Epithelial cell of proximal tubule (primary cell): ENCODE measurements around the gene SPIC. TPM values are rescaled to one million over a fixed set of nuclear protein-coding genes. Genes with fewer than 3 reads are reported as not detected.
"Not testable (repeated sequence)": the region's sequence is repeated elsewhere in the genome, so short reads cannot be mapped to it uniquely, and the experiment has no call there.

Source experiments
- DNase-seq: peaks from one replicate; pipeline ENCODE4 v3.0.0-alpha.2; 2011; ENCODE audit warnings: low read depth
- H3K4me3 ChIP-seq: 2 replicates; pipeline ENCODE4 v1.5.1; 2011; ENCODE audit warnings: low read depth, mild to moderate bottlenecking, low read length
- total RNA-seq: library from RNA; depleted of rRNA; stranded (reverse); fragments of >200 nt; gene quantifications from 2 replicates; pipeline ENCODE4 v1.2.3, GENCODE V29; 2015
- TF ChIP-seq, protein P1 (sequence below): conservative IDR thresholded peaks from 2 replicates; pipeline ENCODE4 v1.5.1; 2012; ENCODE audit warnings: low read depth, mild to moderate bottlenecking, low read length

Gene SPIC
- total RNA-seq, 1 donor from 2014 or later = not detected

DNA sequence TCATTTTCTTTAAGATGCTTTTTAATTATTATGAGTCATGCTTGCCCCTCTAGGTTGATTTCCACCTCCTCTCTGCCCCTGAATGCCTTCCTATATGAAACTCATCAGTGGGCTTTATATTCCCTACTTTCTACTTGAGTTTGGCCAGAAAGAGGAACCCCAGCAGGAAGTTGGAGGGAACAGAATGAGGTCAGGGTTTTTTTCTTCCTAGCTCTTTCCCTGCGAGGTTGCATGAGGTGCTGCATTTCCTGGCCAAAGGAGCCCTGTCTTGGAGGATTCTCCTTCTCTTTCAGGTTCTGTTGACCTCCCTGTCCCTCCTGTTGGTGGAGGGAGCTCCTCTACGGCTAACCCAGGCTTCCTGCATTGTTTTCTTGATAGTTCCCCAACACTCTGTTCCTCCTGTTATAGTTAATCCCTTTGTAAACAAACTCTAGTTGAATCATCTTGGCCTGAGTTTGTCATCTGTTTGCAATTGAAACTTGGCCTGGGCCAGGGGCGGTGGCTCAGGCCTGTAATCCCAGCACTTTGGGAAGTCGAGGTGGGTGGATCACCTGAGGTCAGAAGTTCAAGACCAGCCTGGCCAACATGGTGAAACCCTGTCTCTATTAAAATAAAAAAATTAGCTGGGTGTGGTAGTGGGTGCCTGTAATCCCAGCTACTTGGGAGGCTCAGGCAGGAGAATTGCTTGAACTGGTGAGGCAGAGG lies 15.3 kb upstream of the SPIC start:
- TF ChIP-seq, protein P1, sequence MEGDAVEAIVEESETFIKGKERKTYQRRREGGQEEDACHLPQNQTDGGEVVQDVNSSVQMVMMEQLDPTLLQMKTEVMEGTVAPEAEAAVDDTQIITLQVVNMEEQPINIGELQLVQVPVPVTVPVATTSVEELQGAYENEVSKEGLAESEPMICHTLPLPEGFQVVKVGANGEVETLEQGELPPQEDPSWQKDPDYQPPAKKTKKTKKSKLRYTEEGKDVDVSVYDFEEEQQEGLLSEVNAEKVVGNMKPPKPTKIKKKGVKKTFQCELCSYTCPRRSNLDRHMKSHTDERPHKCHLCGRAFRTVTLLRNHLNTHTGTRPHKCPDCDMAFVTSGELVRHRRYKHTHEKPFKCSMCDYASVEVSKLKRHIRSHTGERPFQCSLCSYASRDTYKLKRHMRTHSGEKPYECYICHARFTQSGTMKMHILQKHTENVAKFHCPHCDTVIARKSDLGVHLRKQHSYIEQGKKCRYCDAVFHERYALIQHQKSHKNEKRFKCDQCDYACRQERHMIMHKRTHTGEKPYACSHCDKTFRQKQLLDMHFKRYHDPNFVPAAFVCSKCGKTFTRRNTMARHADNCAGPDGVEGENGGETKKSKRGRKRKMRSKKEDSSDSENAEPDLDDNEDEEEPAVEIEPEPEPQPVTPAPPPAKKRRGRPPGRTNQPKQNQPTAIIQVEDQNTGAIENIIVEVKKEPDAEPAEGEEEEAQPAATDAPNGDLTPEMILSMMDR = no peak
- no peak overlapping the region for H3K4me3 ChIP-seq
- DNase-seq = no peak

DNA sequence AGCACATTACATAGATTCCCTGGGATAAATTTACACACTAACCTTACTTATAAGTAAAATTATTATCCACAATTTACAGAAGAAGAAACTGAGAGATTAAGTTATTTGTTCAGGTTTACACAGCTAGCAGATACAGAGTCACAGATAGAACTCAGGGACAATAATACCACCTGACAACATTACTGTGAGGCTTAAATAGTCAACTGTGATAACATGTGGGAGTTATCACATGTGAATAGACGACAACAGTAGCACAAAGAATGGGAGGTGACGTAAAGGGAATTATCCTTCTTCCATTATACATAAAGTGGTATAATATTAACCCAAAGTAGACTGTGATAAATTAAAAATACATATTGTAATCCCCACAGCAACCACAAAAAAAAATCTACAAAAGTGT lies 6.2 kb upstream of the SPIC start:
- no peak for DNase-seq
- TF ChIP-seq, protein P1 = no peak
- no peak overlapping the region for H3K4me3 ChIP-seq

DNA sequence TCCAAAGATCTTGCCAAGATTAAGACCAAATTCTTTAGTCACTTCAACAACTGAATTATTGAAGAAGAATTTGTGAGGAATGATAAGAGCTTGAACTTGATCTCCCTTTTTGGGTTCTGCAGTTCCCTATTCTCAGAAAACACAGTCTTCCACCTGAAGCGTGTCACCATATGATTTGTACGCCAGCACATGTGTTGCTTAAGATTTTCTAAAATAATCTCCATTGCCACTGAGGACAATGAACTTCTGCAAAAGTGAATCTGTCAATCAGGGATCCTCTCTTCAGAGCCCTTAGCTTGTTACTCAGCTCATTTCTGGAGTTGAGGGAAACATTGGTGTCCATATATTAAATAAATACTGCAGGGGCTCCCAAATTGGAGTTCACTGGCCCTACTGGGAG lies 4.2 kb upstream of the SPIC start:
- no peak for DNase-seq
- no peak overlapping the region for H3K4me3 ChIP-seq
- TF ChIP-seq, protein P1 = no peak

DNA sequence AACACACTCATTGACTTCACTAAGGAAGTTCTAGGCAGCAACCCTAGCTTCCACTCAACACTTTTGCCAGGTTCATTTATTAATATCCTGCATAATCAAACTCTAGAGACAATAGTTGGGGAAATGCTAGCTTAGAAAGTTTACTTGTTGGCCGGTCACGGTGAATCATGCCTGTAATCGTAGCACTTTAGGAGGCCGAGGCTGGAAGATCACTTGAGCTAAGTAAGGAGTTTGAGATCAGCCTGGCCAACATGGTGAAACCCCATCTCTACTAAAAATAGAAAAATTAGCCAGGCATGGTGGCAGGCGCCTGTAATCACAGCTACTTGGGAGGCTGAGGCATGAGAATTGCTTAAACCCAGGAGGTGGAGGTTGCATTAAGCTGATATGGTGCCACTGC lies 3.3 kb upstream of the SPIC start:
- not testable (repeated sequence) for DNase-seq, H3K4me3 ChIP-seq

DNA sequence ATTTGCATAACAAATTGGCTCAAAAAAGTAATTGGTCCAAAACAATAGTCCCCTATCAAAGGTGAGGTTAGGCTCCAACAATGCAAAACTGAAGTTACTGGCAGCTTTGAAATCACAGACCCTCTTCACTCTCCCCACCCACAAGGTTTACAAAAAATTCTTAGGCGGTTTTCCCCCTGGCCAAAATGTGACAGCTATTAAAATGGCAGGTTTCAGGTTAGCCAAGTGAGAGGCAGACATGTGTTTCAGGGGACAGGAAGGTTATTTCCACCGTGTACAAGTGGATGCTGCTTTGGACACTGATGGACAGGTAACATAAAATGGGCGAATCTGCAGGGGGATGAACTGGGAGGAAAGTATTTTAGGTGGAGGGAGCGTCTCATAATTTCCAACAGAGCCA lies 888 bp upstream of the SPIC start:
- TF ChIP-seq, protein P1 = no peak
- no peak overlapping the region for H3K4me3 ChIP-seq
- DNase-seq = no peak

DNA sequence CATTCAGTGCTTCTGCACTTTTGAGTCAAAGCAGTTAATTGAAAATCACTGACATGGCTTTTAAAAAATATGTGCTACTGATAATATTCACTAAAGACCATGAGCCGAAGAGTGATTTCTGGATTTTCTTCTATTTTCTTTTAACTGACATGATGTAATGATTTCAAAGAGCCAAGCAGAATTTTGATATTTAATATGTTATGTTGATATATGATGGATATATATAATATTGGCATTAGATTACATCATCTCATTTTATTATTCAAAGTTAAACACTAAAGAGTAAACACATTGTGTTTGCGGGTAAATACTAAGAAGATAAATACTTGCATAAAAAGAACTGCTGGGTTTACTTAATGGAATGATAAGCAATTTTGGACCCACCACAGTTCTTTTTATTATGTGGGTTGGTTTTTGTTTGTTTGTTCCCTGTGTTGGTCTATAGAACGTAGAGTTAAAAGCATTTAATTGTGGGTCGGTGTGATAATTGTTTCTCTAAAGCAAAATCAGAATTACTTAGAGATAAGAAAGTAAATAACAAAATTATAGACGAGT lies 692 bp downstream of the SPIC start:
- TF ChIP-seq, protein P1 = no peak
- no peak for DNase-seq

DNA sequence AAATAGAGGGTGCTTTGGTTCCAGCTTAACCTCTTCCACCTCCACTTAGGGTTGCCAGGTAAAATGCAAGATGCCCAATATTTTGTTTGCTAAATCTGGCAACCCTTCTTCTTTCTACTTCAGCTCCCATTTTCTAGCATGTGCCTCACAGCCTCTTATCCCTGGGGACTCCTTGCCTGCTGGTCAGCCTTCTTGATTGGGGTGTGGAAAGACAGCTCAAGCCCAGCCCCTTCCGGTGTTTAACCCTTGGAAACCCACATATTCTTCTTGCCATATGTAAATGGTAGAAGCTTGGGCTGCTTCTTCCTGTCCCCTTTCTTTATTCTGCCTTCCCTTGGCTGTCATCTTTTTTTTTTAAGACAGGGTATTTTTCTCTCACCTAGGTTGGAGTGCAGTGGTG lies 5.7 kb downstream of the SPIC start:
- TF ChIP-seq, protein P1 = no peak
- DNase-seq = no peak
- H3K4me3 ChIP-seq = no peak overlapping the region

More for the DNA sequence above, 692 bp downstream of the SPIC start:
- no peak overlapping the region for H3K4me3 ChIP-seq
